ENCODE data around the gene CA9.
A peak's percentile ranks its signal among the peaks of the same experiment; 100 is the strongest.

The CA9 gene

DNA sequence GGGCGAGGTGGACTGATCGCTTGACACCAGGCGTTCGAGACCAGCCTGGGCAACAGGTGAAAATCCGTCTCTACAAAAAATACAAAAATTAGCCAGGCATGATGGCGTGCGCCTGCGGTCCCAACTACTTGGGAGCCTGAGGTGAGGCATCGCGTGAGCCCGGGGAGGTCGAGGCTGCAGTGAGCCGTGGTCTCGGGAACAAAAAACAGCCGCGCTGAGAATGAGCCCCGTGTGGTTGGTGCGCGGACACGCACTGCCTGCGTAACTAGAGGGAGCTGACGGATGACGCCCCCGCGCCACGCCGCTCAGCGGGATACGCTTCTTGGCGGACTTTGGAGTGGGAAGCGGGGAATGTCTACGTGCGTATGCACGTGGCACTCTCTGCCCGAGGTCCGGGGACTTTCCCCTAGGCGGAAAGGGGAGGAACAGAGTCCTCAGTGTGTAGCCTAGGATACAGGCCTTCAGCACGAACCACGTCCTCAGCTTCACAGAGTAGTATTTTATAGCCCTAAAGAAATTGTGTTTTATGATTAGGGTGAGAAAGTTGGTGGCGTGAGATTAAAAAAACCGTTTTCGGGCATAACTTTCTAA lies 16.1 kb upstream of the CA9 start, which contains the start of gene RMRP:
Gene RMRP (minus strand): TSS at position 474 of the 591 bp plus-strand sequence.
- TF ChIP-seq, protein P1, sequence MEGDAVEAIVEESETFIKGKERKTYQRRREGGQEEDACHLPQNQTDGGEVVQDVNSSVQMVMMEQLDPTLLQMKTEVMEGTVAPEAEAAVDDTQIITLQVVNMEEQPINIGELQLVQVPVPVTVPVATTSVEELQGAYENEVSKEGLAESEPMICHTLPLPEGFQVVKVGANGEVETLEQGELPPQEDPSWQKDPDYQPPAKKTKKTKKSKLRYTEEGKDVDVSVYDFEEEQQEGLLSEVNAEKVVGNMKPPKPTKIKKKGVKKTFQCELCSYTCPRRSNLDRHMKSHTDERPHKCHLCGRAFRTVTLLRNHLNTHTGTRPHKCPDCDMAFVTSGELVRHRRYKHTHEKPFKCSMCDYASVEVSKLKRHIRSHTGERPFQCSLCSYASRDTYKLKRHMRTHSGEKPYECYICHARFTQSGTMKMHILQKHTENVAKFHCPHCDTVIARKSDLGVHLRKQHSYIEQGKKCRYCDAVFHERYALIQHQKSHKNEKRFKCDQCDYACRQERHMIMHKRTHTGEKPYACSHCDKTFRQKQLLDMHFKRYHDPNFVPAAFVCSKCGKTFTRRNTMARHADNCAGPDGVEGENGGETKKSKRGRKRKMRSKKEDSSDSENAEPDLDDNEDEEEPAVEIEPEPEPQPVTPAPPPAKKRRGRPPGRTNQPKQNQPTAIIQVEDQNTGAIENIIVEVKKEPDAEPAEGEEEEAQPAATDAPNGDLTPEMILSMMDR (conservative IDR thresholded peaks at IDR 0.05), result no peak; the same call in 1 of the 2 replicates
- H3K27ac ChIP-seq, result peak within 1 kb of the TSS; percentile 97

DNA sequence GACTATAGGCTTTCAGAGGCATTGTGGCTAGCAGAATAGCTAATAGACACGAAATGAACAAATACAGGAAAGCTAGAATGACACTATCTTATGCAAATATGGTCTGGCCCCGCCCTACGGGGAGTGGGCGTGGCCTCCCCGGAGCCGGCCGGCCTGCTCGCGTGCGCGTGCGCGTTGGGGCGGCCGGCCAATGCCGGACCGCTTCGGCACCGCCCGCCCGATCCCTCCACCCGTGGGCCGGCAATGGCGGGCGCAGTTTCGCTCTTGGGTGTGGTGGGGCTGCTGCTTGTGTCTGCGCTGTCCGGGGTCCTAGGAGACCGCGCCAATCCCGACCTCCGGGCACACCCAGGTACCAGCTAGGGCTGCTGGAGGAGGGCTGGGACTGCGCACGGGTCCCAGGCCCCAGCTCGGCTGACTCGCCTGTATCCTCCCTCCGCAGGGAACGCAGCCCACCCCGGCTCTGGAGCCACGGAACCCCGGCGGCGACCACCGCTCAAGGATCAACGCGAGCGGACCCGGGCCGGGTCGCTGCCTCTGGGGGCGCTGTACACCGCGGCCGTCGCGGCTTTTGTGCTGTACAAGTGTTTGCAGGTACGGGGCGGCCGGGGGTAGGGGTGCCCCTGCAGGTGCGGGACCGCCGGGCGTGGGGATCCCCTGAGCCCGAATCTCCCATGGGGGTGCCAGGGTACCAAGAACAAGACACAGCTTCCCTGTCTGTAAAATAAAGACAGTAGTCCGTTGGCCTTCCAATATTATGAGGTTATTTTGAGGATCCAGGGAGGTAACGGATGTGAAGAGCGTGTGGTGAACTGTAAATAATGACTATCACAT lies 15.4 kb upstream of the CA9 start, which contains the start of gene CCDC107:
Gene CCDC107 (plus strand): TSS at position 156 of the 831 bp plus-strand sequence. CDS start 88 bp downstream, at position 244.
- TF ChIP-seq, protein P1 (conservative IDR thresholded peaks at IDR 0.05), result peak; percentile 79
- H3K27ac ChIP-seq, result peak within 1 kb of the TSS; percentile 97

DNA sequence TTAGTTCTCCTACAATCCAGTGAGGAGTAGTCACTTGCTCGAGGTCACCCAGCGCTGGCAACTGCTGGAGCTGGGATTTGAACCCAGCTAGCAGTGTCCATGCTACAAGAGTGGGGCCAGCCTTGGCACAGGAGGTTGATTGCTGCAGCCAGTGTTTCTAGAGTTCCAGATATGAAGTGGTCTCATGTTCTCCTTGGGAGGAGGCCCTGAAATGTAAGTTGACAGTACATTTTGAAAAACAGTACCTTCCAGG lies 14.8 kb upstream of the CA9 start:
- TF ChIP-seq, protein P1 (conservative IDR thresholded peaks at IDR 0.05), result no peak
- H3K27ac ChIP-seq, result peak overlapping the region; percentile 97

DNA sequence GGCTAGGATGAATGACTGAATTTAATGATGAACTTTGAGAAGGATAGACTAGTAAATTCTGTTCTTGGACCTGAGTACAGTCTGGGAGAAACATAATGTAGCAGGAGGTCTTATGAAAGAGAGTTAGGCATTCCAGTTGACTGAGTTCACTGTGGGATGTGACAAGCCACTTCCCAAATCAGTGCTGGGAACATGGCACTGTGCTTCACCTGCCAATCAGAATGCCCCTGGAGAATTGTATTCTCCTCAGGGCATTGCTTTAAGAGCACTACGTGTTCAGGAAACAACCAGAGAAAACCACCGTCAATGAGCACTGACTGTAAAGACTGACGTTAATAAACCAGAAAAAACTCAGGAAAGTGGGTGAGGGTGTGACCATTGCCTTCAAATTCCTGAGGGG lies 14.4 kb upstream of the CA9 start:
- TF ChIP-seq, protein P1 (conservative IDR thresholded peaks at IDR 0.05), result no peak
- H3K27ac ChIP-seq, result peak overlapping the region; percentile 97

DNA sequence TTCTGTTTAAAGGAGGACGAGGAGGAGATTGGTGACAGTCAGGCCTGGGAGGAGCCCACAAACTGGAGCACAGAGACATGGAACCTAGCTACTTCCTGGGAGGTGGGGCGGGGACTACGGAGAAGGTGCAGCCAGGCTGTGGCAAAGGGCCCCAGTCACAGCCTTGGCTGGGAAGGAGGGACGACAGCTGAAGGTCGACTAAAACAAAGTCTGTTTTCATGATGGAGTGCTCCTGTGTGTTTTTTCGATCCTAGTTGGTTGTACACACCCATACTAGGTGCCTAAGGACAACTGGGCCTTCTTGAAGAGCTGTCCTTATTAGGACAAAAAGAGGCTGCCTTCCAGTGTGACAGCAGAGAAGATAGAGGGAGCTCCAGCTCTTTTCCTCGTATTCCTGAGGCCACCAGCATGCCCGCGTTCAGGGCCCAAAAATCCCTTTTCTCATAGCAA lies 12.7 kb upstream of the CA9 start:
- no peak overlapping the region for H3K27ac ChIP-seq
- TF ChIP-seq, protein P1 (conservative IDR thresholded peaks at IDR 0.05), result peak; percentile 46

DNA sequence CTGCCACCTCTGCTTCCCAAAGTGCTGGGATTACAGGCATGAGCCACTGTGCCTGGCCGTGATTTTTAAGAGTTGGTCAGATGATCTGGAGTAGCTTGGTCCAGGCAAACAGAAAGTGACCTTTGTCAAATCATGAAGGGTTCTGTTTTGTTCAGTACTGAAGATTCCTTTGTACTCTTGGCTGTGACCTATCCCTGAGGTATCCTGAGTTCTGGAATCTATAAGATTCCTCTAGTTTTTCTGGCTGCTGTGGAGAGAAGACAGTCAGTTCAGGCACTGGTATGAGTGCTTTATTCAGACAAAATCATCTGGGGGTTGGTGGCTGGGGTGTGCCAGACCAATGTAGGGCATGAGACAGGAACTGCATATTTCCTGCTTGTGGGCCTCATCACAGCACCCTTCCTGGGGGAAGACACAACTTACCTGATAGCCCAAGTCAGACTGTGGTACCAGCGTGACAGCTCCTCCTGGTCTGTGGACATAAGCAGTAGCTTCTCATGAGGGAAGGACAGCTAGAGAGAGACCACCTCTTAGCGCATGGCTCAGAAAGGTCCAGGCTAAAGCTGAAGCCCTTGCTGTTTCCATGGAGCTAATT lies 11.9 kb upstream of the CA9 start:
- TF ChIP-seq, protein P1 (conservative IDR thresholded peaks at IDR 0.05), result no peak
- H3K27ac ChIP-seq, result no peak overlapping the region

DNA sequence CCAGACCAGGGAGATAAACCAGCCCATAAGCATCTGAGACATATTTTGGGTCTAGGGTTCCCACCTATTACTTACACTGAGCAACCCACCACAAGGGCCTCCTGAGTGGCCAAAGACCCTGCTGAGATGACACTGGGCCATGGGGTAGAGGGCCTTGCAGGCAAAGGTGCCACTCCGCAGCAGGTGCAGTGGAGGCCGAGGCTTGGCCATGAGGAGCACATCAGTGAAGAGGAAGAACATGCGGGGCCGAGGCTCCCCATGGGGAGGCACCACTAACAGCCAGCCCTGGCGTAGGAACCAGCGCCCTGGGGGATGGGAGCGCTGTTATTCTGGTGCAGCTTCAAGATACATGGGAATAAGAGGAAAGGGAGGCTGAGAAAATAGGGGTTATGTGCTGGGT lies 11.3 kb upstream of the CA9 start:
- H3K27ac ChIP-seq, result no peak overlapping the region
- TF ChIP-seq, protein P1 (conservative IDR thresholded peaks at IDR 0.05), result no peak
